HG02870 (cell line): Measurements from ENCODE around the gene BCR.

ENCODE experiments used
- ATAC-seq: cut with Tn5 transposase; IDR thresholded peaks from one replicate; pipeline ENCODE4 v1.9.1; 2021; ENCODE audit warnings: mild to moderate bottlenecking, moderate library complexity; ENCODE audit not compliant: unreplicated experiment

The BCR gene

GRCh38 chr22:23258826-23259170 lies 78.5 kb downstream of the BCR start:
- no peak for ATAC-seq

- no peak for ATAC-seq
These were observed 79.8 kb downstream of the BCR start for GRCh38 chr22:23259916-23260644.

GRCh38 chr22:23260645-23261581 lies 80.6 kb downstream of the BCR start:
- no peak for ATAC-seq

DNA sequence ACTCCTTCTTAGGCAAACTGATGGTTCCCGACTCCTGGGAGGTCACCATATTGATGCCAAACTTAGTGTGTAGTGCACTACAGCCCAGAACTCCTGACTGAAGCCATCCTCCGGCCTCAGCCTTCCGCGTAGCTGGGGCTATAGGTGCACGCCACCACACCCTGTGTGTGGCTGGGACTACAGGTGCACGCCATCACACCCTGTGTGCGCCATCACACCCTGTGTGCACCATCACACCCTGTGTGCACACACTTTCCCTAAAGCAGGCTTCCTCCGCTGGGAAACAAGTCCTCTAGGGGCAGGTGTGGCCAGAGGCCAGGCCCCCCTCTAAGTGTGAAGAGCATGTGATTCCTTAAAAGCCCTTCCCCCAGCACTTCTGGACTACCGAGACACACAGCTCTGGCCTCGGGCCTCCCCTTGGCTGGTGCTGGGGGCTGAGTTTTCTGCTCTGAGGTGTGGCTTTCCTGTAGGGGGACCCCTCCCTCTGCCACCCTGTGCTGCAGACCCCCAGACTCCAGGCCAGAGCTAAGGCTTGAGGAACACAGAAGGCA lies 81.7 kb downstream of the BCR start:
- no peak for ATAC-seq

DNA sequence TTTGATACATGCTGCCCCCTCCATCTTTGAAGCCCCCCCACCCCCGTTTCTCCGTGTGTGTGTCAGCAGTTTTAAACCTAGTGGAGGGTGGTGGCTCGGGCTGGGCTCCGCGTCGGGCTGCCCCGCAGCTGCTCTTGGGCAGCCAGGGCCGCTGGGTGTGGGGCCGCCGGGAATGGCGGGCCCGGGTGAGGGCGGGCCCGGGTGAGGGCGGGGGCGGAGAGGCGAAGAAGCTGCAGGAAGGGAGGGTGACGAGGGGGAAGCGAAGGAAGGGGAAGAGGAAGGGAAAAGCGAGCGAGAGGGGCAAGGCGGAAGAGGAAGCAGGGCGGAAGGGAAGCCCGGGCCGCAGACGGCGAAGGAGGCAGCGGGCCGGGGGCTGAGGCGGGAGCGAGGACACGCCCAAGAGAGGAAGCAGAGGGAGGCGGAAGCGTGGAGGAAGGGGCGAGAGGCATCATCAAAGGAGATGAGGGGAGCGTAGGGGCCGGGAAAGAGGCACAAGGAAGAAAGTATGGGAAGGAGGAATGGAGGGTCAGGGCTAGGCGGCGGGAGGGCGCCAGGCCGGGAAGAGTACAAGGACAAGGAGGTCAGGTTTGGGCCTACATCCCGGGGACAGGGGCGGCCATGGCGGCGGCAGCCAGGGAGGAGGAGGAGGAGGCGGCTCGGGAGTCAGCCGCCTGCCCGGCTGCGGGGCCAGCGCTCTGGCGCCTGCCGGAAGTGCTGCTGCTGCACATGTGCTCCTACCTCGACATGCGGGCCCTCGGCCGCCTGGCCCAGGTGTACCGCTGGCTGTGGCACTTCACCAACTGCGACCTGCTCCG lies 82.4 kb downstream of the BCR start:
- ATAC-seq, result no peak

DNA sequence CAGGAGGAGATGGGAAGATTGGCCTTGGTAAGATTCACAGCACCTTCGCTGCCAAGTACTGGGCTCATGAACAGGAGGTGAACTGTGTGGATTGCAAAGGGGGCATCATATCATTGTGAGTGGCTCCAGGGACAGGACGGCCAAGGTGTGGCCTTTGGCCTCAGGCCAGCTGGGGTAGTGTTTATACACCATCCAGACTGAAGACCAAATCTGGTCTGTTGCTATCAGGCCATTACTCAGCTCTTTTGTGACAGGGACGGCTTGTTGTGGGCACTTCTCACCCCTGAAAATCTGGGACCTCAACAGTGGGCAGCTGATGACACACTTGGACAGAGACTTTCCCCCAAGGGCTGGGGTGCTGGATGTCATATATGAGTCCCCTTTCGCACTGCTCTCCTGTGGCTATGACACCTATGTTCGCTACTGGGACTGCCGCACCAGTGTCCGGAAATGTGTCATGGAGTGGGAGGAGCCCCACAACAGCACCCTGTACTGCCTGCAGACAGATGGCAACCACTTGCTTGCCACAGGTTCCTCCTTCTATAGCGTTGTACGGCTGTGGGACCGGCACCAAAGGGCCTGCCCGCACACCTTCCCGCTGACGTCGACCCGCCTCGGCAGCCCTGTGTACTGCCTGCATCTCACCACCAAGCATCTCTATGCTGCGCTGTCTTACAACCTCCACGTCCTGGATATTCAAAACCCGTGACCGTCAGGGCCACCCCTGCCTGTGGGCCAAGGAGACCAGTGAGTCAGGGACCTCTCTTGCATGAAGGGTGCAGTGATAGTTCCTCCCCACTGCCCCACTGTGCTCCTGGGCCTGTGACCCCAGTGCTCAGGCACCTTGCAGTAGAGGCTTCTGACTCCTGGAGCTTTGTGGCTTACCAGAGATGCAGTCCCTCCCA lies 83.6 kb downstream of the BCR start:
- no peak for ATAC-seq

DNA sequence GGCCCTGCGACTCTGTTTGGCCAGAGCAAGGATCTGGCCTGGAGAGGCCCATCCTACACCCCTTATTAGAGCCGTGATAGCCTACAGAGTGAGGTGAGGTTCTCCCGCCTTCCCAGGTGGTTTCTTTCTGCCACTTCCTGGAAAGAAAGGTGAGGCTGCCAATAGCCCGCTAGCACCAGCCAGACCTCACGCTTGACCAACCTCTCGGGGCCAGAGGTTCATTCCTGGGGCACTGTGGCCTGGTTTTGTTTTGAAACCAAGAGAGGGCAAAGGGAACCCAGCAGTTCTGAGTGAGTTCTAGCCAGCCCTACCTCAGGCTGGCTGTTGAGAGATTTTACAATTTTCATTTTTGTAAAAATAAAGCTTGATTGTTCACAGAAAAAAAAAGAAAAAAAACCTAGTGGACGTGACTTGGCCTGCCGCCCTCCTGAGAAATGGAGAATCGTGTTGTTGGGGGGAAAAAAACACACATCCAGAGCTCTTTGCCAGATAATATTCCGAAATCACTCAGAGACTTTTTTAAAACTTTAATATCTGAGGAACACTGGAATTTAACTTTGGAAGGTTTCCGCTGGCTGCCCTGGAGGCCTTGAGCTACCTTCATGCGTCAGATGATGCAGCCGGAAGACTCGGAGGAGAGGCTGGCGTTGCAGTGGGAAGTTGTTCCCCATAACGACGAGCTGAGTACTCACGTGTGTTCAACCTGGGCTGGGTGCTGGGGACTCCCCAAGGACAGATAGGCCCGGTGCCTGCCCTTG lies 84.5 kb downstream of the BCR start:
- no peak for ATAC-seq

DNA sequence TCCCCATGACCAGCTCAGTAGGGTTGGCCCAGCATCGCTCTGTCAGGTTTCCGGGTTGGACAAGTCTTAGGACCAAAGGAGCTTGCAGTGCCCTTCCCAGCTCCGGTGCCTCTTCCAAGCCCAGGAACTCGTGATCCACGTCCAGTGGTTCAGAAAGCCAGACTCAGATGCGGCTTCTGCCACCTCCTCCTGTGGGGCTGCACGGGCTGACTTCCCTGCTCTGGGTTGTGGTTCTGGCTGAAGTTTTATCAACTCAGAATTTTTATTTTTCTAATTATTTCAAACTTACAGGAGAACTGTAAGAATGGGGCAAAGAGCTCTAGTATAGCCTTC lies 85.0 kb downstream of the BCR start:
- no peak for ATAC-seq

DNA sequence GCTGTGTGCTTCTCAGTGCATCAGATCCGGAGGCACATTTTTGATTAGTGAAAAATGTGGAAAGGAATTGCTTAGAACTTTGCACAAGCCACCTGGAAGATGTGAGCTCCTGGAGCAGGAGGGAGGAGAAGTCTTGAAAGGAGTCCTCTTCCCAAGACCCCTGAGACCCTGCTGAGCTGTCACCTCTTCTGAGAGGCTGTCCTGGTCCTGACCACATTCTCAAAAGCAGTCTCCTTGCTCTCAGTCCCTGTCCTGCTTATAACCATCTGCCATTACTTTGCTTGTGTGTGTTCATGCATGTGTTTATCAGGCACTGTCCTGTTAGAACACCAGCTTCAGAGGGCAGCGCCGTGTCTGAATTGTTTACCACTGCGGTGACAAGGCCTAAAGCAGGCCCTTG lies 86.5 kb downstream of the BCR start:
- no peak for ATAC-seq

DNA sequence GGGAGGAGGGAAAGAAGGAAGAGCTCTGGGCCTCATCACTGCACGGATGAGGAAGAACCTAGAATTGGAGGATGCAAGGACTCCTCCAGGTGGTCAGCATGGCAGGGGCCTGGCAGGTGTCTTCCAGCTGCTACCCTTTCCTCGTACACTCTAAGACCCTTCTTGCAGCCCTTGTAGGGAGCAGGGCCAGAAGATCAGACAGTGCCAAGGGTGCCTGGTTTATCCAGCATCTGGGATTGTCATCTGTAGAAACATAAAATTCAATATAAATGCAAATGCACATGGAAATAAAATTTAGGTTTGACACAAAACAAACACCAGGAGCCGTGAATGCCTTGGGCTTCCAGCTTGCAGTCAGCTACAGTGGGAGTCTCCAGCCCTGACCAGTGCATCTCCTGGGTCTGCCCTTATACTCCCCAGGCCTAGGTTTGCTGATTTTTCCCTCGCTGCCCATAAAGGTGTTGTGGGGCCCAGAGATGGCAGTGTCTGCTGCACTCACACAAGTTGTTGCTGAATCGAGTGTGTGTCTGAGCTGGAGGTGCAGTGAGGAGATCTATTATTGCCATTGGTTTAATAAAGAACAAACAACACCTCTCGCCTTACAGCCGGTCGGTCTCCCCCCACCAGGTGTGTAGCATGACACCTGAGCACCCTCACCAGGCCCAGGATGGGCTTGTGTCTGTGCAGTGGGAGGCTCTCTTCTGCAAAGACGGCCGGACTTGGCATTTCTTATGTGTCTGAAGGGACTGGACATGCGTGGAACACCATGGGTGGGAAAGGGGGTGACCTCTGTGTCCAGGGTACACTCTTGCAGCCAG lies 87.1 kb downstream of the BCR start:
- no peak for ATAC-seq

DNA sequence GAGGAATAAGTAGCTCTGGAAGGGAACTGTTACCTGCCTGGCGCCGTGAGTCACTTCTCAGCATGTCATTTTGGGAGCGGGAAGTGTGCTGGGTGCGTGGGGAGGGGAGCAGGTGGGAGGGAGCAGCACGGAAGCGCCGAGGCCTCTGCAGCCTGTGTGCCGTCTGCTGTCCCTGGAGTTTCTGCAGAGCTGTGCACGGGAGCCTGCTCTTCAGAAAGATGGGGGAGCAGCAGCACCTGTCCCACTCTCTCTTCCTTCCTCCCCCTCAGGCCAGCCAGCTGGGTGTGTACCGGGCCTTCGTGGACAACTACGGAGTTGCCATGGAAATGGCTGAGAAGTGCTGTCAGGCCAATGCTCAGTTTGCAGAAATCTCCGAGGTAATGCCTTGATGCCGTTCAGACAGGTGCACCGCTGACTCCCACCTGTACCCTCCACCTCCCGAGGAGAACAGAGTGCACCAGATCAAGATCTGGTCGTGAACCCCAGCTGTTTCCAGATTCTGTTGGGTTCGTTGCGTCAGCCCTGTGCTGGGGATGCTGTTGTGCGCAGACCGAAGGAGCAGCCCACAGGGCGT lies 87.9 kb downstream of the BCR start:
- ATAC-seq, result no peak

DNA sequence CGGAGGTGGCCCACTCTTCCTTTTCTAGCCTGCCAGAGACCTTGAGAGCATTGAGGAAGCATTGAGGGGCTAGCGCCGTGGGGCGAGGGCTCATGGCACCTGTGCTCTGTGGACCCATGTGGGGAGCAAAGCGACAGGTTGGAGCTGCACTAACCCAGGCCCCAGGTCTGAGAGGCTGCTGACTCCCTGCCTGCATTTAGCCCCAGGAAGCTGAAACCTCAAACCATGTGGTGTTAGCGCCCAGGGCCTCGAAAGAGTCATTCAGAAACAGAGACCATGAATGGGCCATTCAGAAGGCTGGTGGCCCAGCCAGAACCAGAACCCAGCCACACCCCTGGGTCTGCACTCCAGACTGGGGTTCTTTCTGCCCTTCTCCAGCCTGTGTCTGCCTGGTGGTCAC lies 88.6 kb downstream of the BCR start:
- ATAC-seq, result no peak

DNA sequence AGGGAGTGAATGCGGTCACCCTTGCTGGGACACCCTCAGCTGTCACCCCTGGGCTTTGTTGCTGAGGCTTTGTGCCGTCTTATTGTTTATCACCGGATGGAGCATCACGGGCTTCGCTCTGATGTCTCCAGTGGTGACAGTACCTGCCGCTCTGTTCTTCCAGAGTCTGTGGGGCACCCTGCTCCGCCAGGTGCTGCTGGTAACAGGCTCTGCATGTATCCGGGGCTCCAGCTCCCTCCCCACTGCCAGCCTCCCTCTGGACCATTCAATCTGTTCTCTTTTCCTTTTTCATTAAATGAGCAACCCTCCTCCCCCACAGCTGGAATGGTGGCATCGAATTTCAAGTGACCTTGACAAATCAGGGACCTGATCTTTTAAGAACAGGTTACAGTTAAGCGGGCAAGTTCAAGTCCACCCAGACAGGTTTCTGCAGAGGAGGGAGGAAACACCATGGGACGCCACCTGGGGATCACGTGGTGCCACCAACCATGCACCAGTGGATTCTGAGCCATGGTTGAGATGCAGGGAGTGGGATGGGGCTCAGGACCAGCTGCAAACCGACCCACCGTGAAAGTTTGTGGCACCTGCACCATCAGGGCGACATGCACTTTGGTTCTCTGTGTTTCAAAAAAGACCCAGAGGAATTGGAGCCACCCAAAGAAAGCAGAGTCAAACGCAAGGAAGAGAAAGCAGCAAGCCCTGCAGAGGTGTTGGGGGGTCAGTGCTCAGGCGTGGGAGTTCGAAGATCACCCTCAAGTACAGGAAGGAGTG lies 89.3 kb downstream of the BCR start:
- ATAC-seq, result no peak

DNA sequence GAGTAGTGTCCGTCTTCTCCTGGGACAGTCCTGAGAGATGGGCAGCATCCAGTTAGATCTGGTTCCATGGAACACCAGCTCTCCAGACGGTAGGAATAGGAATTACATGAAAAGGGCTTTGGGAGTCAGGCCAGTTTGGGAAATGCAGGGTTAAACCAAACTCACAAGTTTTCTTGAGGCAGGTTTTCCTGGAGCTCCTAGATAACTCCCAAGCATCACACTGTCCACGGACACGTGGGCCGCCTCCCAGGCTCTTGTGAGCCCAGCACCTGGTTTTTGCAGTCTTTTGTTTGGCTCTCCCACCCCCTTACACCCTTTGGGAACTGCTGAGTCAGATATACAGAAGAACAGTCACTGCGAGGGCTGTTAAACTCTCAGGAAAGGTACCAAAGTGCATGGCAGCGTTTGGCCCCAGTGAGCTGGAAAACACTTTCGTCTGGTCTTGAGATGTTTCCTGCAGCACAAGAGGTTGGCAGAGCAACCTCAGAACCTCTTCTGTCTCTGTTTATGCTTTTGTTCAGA lies 90.0 kb downstream of the BCR start:
- ATAC-seq, result no peak

GRCh38 chr22:23270798-23271596 lies 90.7 kb downstream of the BCR start:
- no peak for ATAC-seq

- no peak for ATAC-seq
These were observed 91.2 kb downstream of the BCR start for GRCh38 chr22:23271597-23271908.

- no peak for ATAC-seq
These were observed 92.1 kb downstream of the BCR start for GRCh38 chr22:23272371-23272770.
